ENCODE measurements around the gene SH3BP4. TPM values are rescaled to one million over a fixed set of nuclear protein-coding genes. Genes with fewer than 3 reads are reported as not detected.

SH3BP4 gene
- total RNA-seq, 1 donor from 2014 or later = 1.1 TPM

DNA sequence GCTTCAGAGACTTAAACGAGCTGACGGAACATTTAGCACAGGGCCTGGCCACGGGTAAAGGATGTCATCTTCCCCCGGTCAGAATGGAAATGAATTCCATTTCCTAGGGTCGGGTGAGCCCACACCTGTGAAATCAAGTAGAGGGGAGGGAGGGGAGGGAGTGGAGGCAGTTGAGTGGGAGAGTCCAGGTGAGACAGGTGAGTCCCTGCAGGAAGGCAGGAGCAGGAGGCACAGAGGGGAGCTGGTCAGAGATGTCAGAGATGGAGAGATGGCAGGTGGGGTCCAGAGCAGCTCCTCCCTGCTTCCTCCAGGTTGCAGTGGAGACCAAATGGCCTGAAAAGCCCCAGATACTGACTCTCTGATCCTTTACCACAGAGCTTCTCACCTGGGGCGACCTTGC, 55.2 kb downstream of the SH3BP4 start:
- DNase-seq (no peak), ATAC-seq (ENCODE audit: low read depth) (no peak)
- CTCF ChIA-PET = no interaction called here
- H3K4me1 Mint-ChIP-seq = no peaks in the 10 kb centered on the region
- no peak overlapping the region for H3K4me3 Mint-ChIP-seq
- TF ChIP-seq, protein P1, sequence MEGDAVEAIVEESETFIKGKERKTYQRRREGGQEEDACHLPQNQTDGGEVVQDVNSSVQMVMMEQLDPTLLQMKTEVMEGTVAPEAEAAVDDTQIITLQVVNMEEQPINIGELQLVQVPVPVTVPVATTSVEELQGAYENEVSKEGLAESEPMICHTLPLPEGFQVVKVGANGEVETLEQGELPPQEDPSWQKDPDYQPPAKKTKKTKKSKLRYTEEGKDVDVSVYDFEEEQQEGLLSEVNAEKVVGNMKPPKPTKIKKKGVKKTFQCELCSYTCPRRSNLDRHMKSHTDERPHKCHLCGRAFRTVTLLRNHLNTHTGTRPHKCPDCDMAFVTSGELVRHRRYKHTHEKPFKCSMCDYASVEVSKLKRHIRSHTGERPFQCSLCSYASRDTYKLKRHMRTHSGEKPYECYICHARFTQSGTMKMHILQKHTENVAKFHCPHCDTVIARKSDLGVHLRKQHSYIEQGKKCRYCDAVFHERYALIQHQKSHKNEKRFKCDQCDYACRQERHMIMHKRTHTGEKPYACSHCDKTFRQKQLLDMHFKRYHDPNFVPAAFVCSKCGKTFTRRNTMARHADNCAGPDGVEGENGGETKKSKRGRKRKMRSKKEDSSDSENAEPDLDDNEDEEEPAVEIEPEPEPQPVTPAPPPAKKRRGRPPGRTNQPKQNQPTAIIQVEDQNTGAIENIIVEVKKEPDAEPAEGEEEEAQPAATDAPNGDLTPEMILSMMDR (IDR thresholded peaks at IDR 0.05) = no peak
- H3K27me3 Mint-ChIP-seq = no peaks in the 10 kb centered on the region
- H3K36me3 Mint-ChIP-seq (ENCODE audit: low read depth) = no peaks in the 10 kb centered on the region
- intact Hi-C loops (cut with micrococcal nuclease) = no loop called here
- H3K9me3 Mint-ChIP-seq = no peaks in the 10 kb centered on the region
- H3K27ac Mint-ChIP-seq = no peak overlapping the region
- POLR2A ChIA-PET = no interaction called here

DNA sequence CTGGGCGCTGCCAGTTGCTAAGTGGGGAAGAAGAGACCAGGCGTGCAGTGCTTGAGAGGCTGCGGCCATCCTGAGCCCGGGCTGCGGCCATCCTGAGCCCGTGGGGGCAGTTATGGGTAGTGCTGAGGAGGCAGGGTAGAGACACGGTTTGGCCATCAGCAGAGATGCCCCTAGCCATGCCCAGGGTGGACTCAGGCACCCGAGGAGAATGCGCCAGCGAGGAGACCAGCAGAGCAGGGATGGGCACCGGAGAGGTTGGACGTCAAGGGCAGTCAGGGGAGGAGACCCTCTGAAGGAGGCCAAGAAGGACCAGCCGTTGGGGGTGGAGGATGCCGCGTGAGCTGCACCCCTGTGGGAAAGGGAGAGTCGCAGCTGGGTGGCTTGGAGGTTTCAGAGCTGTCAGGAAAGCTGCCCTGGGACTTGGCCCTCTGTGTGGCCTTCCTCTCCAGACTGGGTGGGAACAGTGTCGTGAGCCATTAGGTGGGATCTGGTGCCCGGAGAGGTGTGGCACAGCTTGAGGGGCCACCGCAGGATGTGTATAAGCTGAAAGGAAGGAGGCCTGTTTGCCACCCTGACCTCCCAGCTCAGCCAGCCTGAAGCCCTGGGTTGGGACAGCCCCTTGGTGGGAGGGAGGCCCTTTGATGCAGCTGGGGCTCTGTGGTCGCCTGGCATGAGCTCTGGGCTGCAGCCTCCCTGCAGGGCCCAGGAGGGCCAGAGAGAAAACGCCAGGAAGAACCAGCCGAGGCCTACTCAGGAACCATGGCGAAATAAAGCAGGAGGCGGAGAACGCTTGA, 56.0 kb downstream of the SH3BP4 start:
- Mint-ChIP-seq H3K27me3 (no peaks in the 10 kb centered on the region), H3K9me3 (no peaks in the 10 kb centered on the region), H3K4me1 (no peaks in the 10 kb centered on the region), H3K27ac (no peak overlapping the region), H3K36me3 (ENCODE audit: low read depth) (no peaks in the 10 kb centered on the region), H3K4me3 (no peak overlapping the region)
- intact Hi-C loops (cut with micrococcal nuclease) = no loop called here
- POLR2A ChIA-PET = no interaction called here
- TF ChIP-seq, protein P1 (IDR thresholded peaks at IDR 0.05) = no peak
- ATAC-seq (ENCODE audit: low read depth) (no peak), DNase-seq (no peak)
- CTCF ChIA-PET = no interaction called here

DNA sequence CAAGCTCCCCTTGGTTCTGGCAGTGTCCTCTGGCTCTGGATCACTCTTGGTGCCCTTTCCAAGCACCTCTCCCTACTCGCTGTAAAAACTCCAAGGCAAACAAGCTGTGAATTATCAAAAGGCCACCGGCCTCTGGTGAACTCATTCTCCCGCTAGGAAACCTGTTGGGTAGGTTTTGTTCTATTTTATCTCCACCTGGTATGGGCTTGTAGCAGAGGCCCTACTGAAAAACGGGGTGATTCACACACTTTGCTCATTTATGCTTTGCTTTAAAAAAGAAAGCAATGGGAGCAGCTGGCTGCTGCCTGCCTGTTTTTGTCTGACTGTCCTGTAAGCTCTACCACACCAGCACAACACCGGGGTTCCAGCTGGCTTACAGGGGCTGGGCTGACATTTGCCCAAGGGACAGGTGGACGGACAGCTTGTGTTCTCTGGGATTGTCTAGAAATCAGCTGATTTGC, 56.8 kb downstream of the SH3BP4 start:
- Mint-ChIP-seq H3K36me3 (ENCODE audit: low read depth) (no peaks in the 10 kb centered on the region), H3K4me3 (no peak overlapping the region), H3K4me1 (no peaks in the 10 kb centered on the region), H3K27me3 (no peaks in the 10 kb centered on the region), H3K27ac (no peak overlapping the region), H3K9me3 (no peaks in the 10 kb centered on the region)
- ATAC-seq (ENCODE audit: low read depth) (no peak), DNase-seq (no peak)
- intact Hi-C loops (cut with micrococcal nuclease) = no loop called here
- ChIA-PET CTCF (no interaction called here), POLR2A (no interaction called here)
- TF ChIP-seq, protein P1 (IDR thresholded peaks at IDR 0.05) = no peak

DNA sequence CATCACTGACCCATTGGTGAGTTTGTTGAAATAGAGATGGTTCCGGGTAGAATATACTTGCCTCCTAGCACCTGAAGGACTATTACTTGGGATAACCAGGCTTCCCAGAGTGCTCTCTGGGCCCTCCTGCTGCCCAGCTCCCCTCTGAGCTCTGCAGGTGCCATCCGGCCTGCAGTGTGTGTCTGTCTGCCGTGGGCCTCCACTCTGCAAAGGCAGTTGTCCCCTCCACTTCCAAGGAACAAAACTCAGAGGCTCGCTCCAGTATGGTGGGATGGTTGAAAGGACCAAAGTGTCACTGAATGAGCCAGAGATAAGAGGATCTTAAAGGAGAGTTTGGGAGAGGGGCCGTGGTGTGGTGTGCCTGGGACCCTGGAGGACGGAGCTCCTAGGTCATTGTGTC, 57.3 kb downstream of the SH3BP4 start:
- DNase-seq (no peak), ATAC-seq (ENCODE audit: low read depth) (no peak)
- Mint-ChIP-seq H3K9me3 (no peaks in the 10 kb centered on the region), H3K4me3 (no peak overlapping the region), H3K27ac (no peak overlapping the region), H3K36me3 (ENCODE audit: low read depth) (no peaks in the 10 kb centered on the region), H3K27me3 (no peaks in the 10 kb centered on the region), H3K4me1 (no peaks in the 10 kb centered on the region)
- TF ChIP-seq, protein P1 (IDR thresholded peaks at IDR 0.05) = no peak
- intact Hi-C loops (cut with micrococcal nuclease) = no loop called here
- ChIA-PET POLR2A (no interaction called here), CTCF (no interaction called here)

DNA sequence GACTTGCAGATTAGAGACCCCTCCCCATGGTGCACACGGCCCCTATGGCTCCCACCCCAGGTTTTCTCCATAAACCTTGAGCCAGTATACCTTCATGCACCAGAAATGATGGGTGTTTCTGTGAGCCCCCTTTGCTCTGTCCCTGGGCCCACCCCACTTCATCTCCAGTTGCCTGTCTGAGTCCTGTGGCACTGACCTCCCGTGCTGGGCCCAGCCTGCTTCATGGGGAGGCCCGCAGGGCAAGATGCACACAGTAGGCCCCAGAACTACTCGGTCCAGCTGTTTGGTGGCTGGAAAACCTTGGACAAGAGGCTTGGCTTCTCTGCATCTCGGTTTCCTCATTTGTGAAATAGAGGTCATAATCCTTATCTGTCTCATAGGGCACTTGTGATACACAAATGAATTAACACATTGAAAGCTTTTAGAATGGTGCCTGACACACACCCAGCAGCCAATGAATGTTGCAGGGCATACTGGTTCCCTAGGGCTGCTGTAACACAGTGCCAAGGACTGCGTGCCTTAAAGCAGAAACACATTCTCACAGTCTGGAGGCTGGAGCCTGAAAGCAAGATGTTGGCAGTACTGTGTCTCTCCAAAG, 58.4 kb downstream of the SH3BP4 start:
- intact Hi-C loops (cut with micrococcal nuclease) = no loop called here
- H3K36me3 Mint-ChIP-seq (ENCODE audit: low read depth) = no peaks in the 10 kb centered on the region
- ATAC-seq (ENCODE audit: low read depth) = no peak
- H3K27me3 Mint-ChIP-seq = no peaks in the 10 kb centered on the region
- POLR2A ChIA-PET = no interaction called here
- no peak for DNase-seq
- no peak overlapping the region for H3K27ac Mint-ChIP-seq
- H3K9me3 Mint-ChIP-seq = no peaks in the 10 kb centered on the region
- no peaks in the 10 kb centered on the region for H3K4me1 Mint-ChIP-seq
- H3K4me3 Mint-ChIP-seq = no peak overlapping the region
- TF ChIP-seq, protein P1 (IDR thresholded peaks at IDR 0.05) = no peak
- CTCF ChIA-PET = no interaction called here

Data from activated B cell treated with CpG ODN at 0.5 μM for 24 hours (primary cell).